Measurements from ENCODE around the gene TSGA10IP. TPM values are rescaled to one million over a fixed set of nuclear protein-coding genes. Genes with fewer than 3 reads are reported as not detected.

TSGA10IP gene
- total RNA-seq, 2 experiments from 2014 or later, result not detected

- TF ChIP-seq EZH2phosphoT487 (IDR thresholded peaks at IDR 0.05; ENCODE audit: borderline replicate concordance, low read depth, low read length) (no peak), CTCF (conservative IDR thresholded peaks at IDR 0.05; ENCODE audit: low read length) (no peak)
- H3K9me2 ChIP-seq (ENCODE audit: insufficient read depth, low read length), result no peaks in the 10 kb centered on the region
- H3K4me1 ChIP-seq (ENCODE audit: insufficient read depth, low read length, poor library complexity, severe bottlenecking), result peaks cover 24% of the 10 kb centered on the region
- peak; percentile 99 for DNase-seq (ENCODE audit: low spot score)
- ChIA-PET CTCF (ENCODE audit: unreplicated experiment) (no interaction called here), POLR2A (no interaction called here)
- peaks cover 27% of the 10 kb centered on the region for H3K79me2 ChIP-seq (ENCODE audit: insufficient read depth, low read depth, low read length)
- peak within 1 kb of the TSS; percentile 83; the same call in 1 of the 2 replicates for H2AFZ ChIP-seq (ENCODE audit: low read length)
- H3K36me3 ChIP-seq (ENCODE audit: insufficient read depth, low read length), result peaks cover 28% of the 10 kb centered on the region
- H3K4me2 ChIP-seq (ENCODE audit: low read length), result peak within 1 kb of the TSS; percentile 100
- H3K27ac ChIP-seq (ENCODE audit: low read depth, low read length, poor library complexity, severe bottlenecking), result peak within 1 kb of the TSS; percentile 69
- H3K4me3 ChIP-seq (ENCODE audit: low read depth, low read length, poor library complexity, severe bottlenecking), result peak within 1 kb of the TSS; percentile 89
- H3K9me3 ChIP-seq (ENCODE audit: low read length), result no peaks in the 10 kb centered on the region
- H4K20me1 ChIP-seq (ENCODE audit: insufficient read depth, low read length), result peaks cover 7% of the 10 kb centered on the region; the same call in 1 of the 2 replicates
- TSS peak; percentile 97 for BruUV-seq (replicated peaks)
- intact Hi-C loops (cut with micrococcal nuclease; ENCODE audit: unreplicated experiment), result loop anchor here (1.0 kb wide), 3 partner anchors 41 to 101 kb away; partner anchors contain the start of genes BANF1, EIF1AD, FIBP and MUS81
Measured at GRCh38 chr11:65961267-65962140, 16.2 kb downstream of the TSGA10IP start, which contains the start of gene SART1. TSS of gene SART1 (plus strand) at chr11:65961734. CDS start at chr11:65961781, 47 bp downstream.

- no peak for DNase-seq (ENCODE audit: low spot score)
- no peak overlapping the region for H2AFZ ChIP-seq (ENCODE audit: low read length)
- peaks cover 18% of the 10 kb centered on the region for H3K4me1 ChIP-seq (ENCODE audit: insufficient read depth, low read length, poor library complexity, severe bottlenecking)
- H3K4me2 ChIP-seq (ENCODE audit: low read length), result peak overlapping the region; percentile 100
- H3K4me3 ChIP-seq (ENCODE audit: low read depth, low read length, poor library complexity, severe bottlenecking), result peak overlapping the region; percentile 89
- H3K79me2 ChIP-seq (ENCODE audit: insufficient read depth, low read depth, low read length), result peaks cover 27% of the 10 kb centered on the region
- CTCF ChIA-PET (ENCODE audit: unreplicated experiment), result no interaction called here
- no peaks in the 10 kb centered on the region for H3K9me3 ChIP-seq (ENCODE audit: low read length)
- H3K36me3 ChIP-seq (ENCODE audit: insufficient read depth, low read length), result peaks cover 35% of the 10 kb centered on the region
- no peaks in the 10 kb centered on the region for H3K9me2 ChIP-seq (ENCODE audit: insufficient read depth, low read length)
- H3K27ac ChIP-seq (ENCODE audit: low read depth, low read length, poor library complexity, severe bottlenecking), result no peak overlapping the region
- peaks cover 7% of the 10 kb centered on the region; the same call in 1 of the 2 replicates for H4K20me1 ChIP-seq (ENCODE audit: insufficient read depth, low read length)
- TF ChIP-seq EZH2phosphoT487 (IDR thresholded peaks at IDR 0.05; ENCODE audit: borderline replicate concordance, low read depth, low read length), result no peak
- TF ChIP-seq CTCF (conservative IDR thresholded peaks at IDR 0.05; ENCODE audit: low read length), result no peak
- POLR2A ChIA-PET, result interaction anchor here (0.6 kb wide), 2 partner anchors 105 to 396 kb away, joined by 5 to 6 read pairs; no protein-coding TSS in a partner anchor
- TSS peak; percentile 64 for BruUV-seq (replicated peaks)
- intact Hi-C loops (cut with micrococcal nuclease; ENCODE audit: unreplicated experiment), result no loop called here
Measured at GRCh38 chr11:65962141-65962564, 16.9 kb downstream of the TSGA10IP start.
